ENCODE measurements around the gene GSTP1. TPM values are rescaled to one million over a fixed set of nuclear protein-coding genes. Genes with fewer than 3 reads are reported as not detected.

The GSTP1 gene
- total and polyA plus RNA-seq, 2 experiments from 2014 or later: 1,040 to 1,982 TPM

DNA sequence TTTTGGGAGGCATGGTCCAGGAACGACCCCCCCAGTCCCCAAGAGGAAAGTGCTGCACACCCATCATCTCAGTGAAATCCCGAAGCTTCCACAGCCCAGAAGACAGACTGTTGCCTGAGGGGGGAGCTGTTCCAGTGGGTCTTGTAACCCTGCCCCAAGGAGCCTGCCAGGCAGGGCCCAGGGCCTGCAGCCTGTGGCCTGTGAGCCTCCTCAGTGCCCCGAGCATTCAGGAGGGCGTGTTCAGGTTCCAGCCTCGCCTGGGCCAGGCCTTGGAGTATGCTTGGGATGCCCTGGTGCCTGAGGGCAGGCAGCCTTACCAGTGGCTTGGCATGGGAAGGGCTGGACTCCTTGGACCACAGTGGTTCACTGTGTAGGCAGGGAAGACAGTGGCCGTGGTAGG, 42.4 kb upstream of the GSTP1 start:
- no peaks in the 10 kb centered on the region for H3K36me3 ChIP-seq (replicated peaks; ENCODE audit: insufficient read depth, low read depth)
- no peaks in the 10 kb centered on the region for H3K4me1 ChIP-seq (ENCODE audit: insufficient read depth)
- H3K4me2 ChIP-seq: no peak overlapping the region
- H3K9me3 ChIP-seq (ENCODE audit: low read depth): no peaks in the 10 kb centered on the region
- no peaks in the 10 kb centered on the region for H4K20me1 ChIP-seq (ENCODE audit: insufficient read depth, poor library complexity, severe bottlenecking)
- H3K79me2 ChIP-seq: no peaks in the 10 kb centered on the region
- H2AFZ ChIP-seq: no peak overlapping the region
- DNase-seq (ENCODE audit: low spot score): no peak
- WGBS (ENCODE audit: low lambda C conversion rate, missing lambda C conversion rate): 93% methylated on average over 6 of the region's 6 CpGs
- H3K9me2 ChIP-seq (replicated peaks; ENCODE audit: insufficient read depth): no peaks in the 10 kb centered on the region
- no peaks in the 10 kb centered on the region for H3K27me3 ChIP-seq
- no peak overlapping the region for H3K4me3 ChIP-seq
- no peak overlapping the region for H3K27ac ChIP-seq
- TF ChIP-seq EZH2phosphoT487 (IDR thresholded peaks at IDR 0.05; ENCODE audit: low read depth, severe bottlenecking, unreplicated experiment): no peak
- TF ChIP-seq, protein P1, sequence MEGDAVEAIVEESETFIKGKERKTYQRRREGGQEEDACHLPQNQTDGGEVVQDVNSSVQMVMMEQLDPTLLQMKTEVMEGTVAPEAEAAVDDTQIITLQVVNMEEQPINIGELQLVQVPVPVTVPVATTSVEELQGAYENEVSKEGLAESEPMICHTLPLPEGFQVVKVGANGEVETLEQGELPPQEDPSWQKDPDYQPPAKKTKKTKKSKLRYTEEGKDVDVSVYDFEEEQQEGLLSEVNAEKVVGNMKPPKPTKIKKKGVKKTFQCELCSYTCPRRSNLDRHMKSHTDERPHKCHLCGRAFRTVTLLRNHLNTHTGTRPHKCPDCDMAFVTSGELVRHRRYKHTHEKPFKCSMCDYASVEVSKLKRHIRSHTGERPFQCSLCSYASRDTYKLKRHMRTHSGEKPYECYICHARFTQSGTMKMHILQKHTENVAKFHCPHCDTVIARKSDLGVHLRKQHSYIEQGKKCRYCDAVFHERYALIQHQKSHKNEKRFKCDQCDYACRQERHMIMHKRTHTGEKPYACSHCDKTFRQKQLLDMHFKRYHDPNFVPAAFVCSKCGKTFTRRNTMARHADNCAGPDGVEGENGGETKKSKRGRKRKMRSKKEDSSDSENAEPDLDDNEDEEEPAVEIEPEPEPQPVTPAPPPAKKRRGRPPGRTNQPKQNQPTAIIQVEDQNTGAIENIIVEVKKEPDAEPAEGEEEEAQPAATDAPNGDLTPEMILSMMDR (IDR thresholded peaks at IDR 0.05; ENCODE audit: poor library complexity): no peak
- no peak for TF ChIP-seq EZH2 (IDR thresholded peaks at IDR 0.05; ENCODE audit: borderline replicate concordance)

DNA sequence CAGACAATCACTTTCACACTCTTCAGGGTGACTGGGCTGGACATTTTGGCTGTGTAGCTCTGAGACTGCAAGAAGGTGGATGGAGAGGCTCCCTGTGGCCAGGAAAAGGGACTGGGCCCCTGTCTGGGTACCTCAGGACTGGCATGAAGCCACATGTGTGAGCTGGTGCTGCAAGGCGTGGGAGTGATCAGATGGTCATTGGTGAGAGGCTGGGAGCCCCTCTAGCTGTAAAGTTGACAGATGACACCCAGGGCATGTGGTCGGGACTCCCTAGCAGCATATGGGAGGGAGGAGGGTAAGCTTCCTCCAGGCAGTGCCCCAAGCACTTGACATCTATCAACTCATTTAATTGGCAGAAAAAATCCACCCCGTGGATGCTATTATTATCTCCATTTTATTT, 41.4 kb upstream of the GSTP1 start:
- no peak for DNase-seq (ENCODE audit: low spot score)
- H3K27me3 ChIP-seq: no peaks in the 10 kb centered on the region
- WGBS (ENCODE audit: low lambda C conversion rate, missing lambda C conversion rate): 65% methylated on average over 3 of the region's 3 CpGs
- H3K4me2 ChIP-seq: no peak overlapping the region
- no peaks in the 10 kb centered on the region for H3K4me1 ChIP-seq (ENCODE audit: insufficient read depth)
- no peak overlapping the region for H3K4me3 ChIP-seq
- no peaks in the 10 kb centered on the region for H4K20me1 ChIP-seq (ENCODE audit: insufficient read depth, poor library complexity, severe bottlenecking)
- no peak overlapping the region for H3K27ac ChIP-seq
- no peaks in the 10 kb centered on the region for H3K9me3 ChIP-seq (ENCODE audit: low read depth)
- H3K79me2 ChIP-seq: no peaks in the 10 kb centered on the region
- TF ChIP-seq, protein P1 (IDR thresholded peaks at IDR 0.05; ENCODE audit: poor library complexity): no peak
- TF ChIP-seq EZH2phosphoT487 (IDR thresholded peaks at IDR 0.05; ENCODE audit: low read depth, severe bottlenecking, unreplicated experiment): no peak
- TF ChIP-seq EZH2 (IDR thresholded peaks at IDR 0.05; ENCODE audit: borderline replicate concordance): no peak
- no peak overlapping the region for H2AFZ ChIP-seq
- H3K36me3 ChIP-seq (replicated peaks; ENCODE audit: insufficient read depth, low read depth): no peaks in the 10 kb centered on the region
- H3K9me2 ChIP-seq (replicated peaks; ENCODE audit: insufficient read depth): no peaks in the 10 kb centered on the region

DNA sequence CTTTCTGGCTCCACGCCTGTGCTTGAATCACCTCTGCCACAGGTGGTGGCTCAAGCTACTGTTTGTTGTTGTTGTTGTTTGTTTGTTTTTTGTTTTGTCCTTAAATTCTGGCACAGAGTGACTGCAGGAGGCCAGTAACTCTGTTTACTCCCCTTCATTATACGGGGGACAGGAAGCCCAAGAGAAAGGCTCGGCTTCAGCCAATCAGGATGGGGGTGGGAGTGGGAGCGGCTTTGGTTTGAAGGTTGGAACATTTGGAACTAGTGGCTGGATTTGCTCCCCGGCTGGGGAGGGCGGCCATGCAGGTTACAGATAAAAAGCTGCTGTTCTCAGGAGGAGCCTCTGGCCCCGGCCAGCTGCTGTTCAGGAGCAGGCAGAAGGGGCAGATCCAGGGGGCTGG, 40.6 kb upstream of the GSTP1 start:
- no peak overlapping the region for H2AFZ ChIP-seq
- H4K20me1 ChIP-seq (ENCODE audit: insufficient read depth, poor library complexity, severe bottlenecking): no peaks in the 10 kb centered on the region
- H3K4me1 ChIP-seq (ENCODE audit: insufficient read depth): no peaks in the 10 kb centered on the region
- WGBS (ENCODE audit: low lambda C conversion rate, missing lambda C conversion rate): 64% methylated on average over 7 of the region's 7 CpGs
- TF ChIP-seq EZH2phosphoT487 (IDR thresholded peaks at IDR 0.05; ENCODE audit: low read depth, severe bottlenecking, unreplicated experiment): no peak
- TF ChIP-seq EZH2 (IDR thresholded peaks at IDR 0.05; ENCODE audit: borderline replicate concordance): no peak
- TF ChIP-seq, protein P1 (IDR thresholded peaks at IDR 0.05; ENCODE audit: poor library complexity): no peak
- H3K27ac ChIP-seq: no peak overlapping the region
- no peak for DNase-seq (ENCODE audit: low spot score)
- H3K9me2 ChIP-seq (replicated peaks; ENCODE audit: insufficient read depth): no peaks in the 10 kb centered on the region
- H3K4me3 ChIP-seq: no peak overlapping the region
- H3K79me2 ChIP-seq: no peaks in the 10 kb centered on the region
- no peaks in the 10 kb centered on the region for H3K9me3 ChIP-seq (ENCODE audit: low read depth)
- H3K36me3 ChIP-seq (replicated peaks; ENCODE audit: insufficient read depth, low read depth): no peaks in the 10 kb centered on the region
- no peak overlapping the region for H3K4me2 ChIP-seq
- no peaks in the 10 kb centered on the region for H3K27me3 ChIP-seq

DNA sequence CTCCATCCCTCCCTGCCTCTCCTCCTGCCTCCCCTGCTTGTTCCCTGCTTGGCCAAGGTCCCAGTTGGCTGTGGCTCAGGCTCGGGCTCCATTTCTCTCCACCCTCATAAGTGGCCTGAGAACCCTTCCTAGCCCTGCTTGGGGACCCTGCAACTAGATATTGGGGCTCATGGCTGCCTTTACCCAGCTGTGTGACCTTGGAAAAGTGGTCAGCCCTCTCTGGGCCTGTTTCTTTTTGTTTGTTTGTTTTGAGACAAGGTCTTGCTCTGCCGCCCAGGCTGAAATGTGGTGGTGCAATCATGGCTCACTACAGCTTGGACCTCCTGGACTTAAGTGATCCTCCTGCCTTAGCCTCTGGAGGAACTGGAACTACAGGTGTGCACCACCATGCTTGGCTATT, 40.0 kb upstream of the GSTP1 start:
- TF ChIP-seq EZH2phosphoT487 (IDR thresholded peaks at IDR 0.05; ENCODE audit: low read depth, severe bottlenecking, unreplicated experiment): no peak
- TF ChIP-seq, protein P1 (IDR thresholded peaks at IDR 0.05; ENCODE audit: poor library complexity): no peak
- no peak for TF ChIP-seq EZH2 (IDR thresholded peaks at IDR 0.05; ENCODE audit: borderline replicate concordance)
- no peaks in the 10 kb centered on the region for H3K9me3 ChIP-seq (ENCODE audit: low read depth)
- no peaks in the 10 kb centered on the region for H3K27me3 ChIP-seq
- H3K4me1 ChIP-seq (ENCODE audit: insufficient read depth): no peaks in the 10 kb centered on the region
- no peak overlapping the region for H3K4me3 ChIP-seq
- H3K36me3 ChIP-seq (replicated peaks; ENCODE audit: insufficient read depth, low read depth): no peaks in the 10 kb centered on the region
- DNase-seq (ENCODE audit: low spot score): no peak
- no peak overlapping the region for H3K27ac ChIP-seq
- no peaks in the 10 kb centered on the region for H3K9me2 ChIP-seq (replicated peaks; ENCODE audit: insufficient read depth)
- no peaks in the 10 kb centered on the region for H4K20me1 ChIP-seq (ENCODE audit: insufficient read depth, poor library complexity, severe bottlenecking)
- no peak overlapping the region for H3K4me2 ChIP-seq
- WGBS (ENCODE audit: low lambda C conversion rate, missing lambda C conversion rate): 74% methylated on average over 2 of the region's 2 CpGs
- no peak overlapping the region for H2AFZ ChIP-seq
- no peaks in the 10 kb centered on the region for H3K79me2 ChIP-seq
